GM12872 (cell line): ENCODE data around the gene ODF2.

Experiments used
- CTCF ChIP-seq: IDR thresholded peaks from 3 replicates; pipeline ENCODE4 v1.5.1; 2011; ENCODE audit warnings: low read depth, mild to moderate bottlenecking, low read length, moderate library complexity; ENCODE audit not compliant: insufficient read depth

ODF2 gene

GRCh38 chr9:128482186-128482585 lies 26.4 kb downstream of the ODF2 start:
- no peak for TF ChIP-seq CTCF

GRCh38 chr9:128484686-128485413 lies 29.0 kb downstream of the ODF2 start:
- TF ChIP-seq CTCF, result no peak

GRCh38 chr9:128485414-128485855 lies 29.6 kb downstream of the ODF2 start:
- no peak for TF ChIP-seq CTCF

GRCh38 chr9:128486201-128486600 lies 30.4 kb downstream of the ODF2 start:
- no peak for TF ChIP-seq CTCF

DNA sequence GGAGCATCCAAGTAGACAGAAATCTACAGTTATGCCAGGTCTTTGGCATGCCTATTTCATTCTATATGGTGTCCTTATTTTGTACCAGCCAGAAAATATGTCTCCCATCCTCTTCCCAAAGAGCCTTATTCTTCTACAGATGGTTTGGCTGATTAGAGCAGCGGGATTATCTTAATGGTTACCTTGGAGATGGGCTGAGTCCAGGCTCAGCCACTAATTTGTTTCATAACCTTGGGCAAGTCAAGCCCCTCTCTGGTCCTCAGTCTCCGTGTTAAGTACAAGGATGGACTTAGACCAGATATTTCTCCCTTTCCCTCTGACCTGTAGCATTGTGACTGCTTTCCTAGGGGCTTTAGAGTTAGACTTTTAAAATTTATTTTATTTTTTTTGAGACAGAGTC lies 37.6 kb downstream of the ODF2 start:
- TF ChIP-seq CTCF, result no peak

DNA sequence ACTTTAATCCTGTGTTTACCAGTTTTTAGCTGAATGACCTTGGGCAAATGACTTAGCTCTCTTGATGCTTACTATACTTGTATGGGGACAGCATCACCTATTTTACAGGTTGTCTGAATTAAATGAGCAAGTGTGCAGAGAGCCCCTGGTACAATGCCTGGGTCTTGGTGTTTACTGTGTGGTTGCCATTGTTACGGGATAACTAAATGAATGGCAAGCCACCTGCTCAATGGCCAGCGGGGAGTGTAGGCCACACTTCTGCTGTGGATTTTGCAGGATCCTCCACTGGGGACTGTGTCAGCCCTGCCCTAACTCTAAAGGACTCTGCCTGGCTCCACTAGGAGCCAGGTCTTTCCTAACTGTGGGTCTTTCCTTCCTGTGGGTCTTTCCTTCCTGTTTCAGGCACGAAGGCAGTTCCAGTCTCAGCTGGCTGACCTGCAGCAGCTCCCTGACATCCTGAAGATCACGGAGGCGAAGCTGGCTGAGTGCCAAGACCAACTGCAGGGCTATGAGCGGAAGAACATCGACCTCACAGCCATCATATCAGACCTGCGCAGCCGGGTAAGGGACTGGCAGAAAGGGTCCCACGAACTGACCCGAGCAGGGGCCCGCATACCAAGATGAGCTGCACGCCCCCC lies 38.4 kb downstream of the ODF2 start:
- TF ChIP-seq CTCF, result no peak

DNA sequence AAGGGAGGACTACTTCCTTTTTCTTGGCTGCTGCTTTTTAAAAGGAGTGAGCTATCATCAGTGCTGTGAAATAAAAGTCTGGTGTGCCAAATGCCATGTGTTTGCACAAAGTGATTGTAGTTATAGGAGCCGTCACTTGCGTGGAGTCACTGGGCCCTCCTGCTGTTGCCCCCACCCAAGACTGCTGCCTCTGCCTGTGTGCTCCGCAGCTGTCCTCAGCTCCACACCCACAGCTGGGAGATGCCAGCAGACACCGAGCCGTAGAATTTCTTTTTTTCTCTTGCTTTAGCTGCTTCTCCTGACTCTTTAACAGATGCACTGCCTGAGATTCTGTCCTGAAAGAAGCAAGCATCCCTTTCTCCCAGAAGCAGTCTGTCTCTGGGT lies 38.9 kb downstream of the ODF2 start:
- no peak for TF ChIP-seq CTCF
